HepG2 (cell line): ENCODE measurements around the gene BABAM2. TPM values are rescaled to one million over a fixed set of nuclear protein-coding genes. Genes with fewer than 3 reads are reported as not detected.

Experiments
- ATAC-seq: fragments of 200-7000 bp; cut with Tn5 transposase; 3 replicates; pipeline ENCODE4 v1.9.1; 2020; ENCODE audit warnings: mild to moderate bottlenecking, moderate library complexity
- BruUV-seq: library from RNA; stranded (reverse); fragments of 400-500 nt; replicated peaks from 2 replicates; lab custom pipeline; 2021; lab: Mats Ljungman, UMichigan
- CTCF ChIA-PET: fragments of 300-600 bp; formaldehyde crosslinking; extraction: SDS; loops from one replicate; lab custom pipeline; 2021; ENCODE audit warnings: low total read pairs, inconsistent platforms, low intra/inter-chr PET ratio; lab: Yijun Ruan, JAX
- POLR2A ChIA-PET: fragments of 350-600 bp; sonication (Branson Sonifier 250); formaldehyde crosslinking; loops from one replicate; lab custom pipeline; 2020; ENCODE audit warnings: antibody characterized with exemption, inconsistent platforms; lab: Yijun Ruan, JAX
- DNase-seq: peaks from one replicate; pipeline ENCODE4 v3.0.0-alpha.2; 2015; ENCODE audit warnings: low spot score
- FAIRE-seq: peaks from 3 replicates; lab custom pipeline; 2011; peaks lifted over from hg19 to GRCh38; lab: Jason Lieb, UNC
- H2AFZ ChIP-seq: one replicate; pipeline ENCODE4 v1.6.1; 2011; ENCODE audit warnings: low read length, inconsistent platforms
- H3K27ac ChIP-seq: fragments of 300-600 bp; 3 replicates; pipeline ENCODE4 v1.8.0; 2011; ENCODE audit warnings: mixed run types, mild to moderate bottlenecking, mixed read lengths, low read length, inconsistent platforms; ENCODE audit not compliant: insufficient read depth; ENCODE audit errors: extremely low read length
- H3K27me3 ChIP-seq, 2 experiments: fragments of 200-600 bp in 1 of 2; 2 replicates in 1 of 2; 3 replicates in 1 of 2; pipeline versions ENCODE4 v1.6.0 to v1.8.0; 2011; ENCODE audit warnings: low read length in 2 of 2, mild to moderate bottlenecking in 2 of 2, moderate library complexity in 2 of 2, inconsistent platforms in 1 of 2; ENCODE audit not compliant: insufficient read depth in 2 of 2, control insufficient read depth in 1 of 2
- H3K36me3 ChIP-seq, 2 experiments: fragments of 200-600 bp in 1 of 2; replicated peaks in 1 of 2; 2 replicates in 1 of 2; 3 replicates in 1 of 2; pipeline versions ENCODE4 v1.5.1 to v1.8.0; 2011; ENCODE audit warnings: low read length in 2 of 2, inconsistent platforms in 1 of 2; ENCODE audit not compliant: insufficient read depth in 2 of 2, control insufficient read depth in 1 of 2
- H3K4me1 ChIP-seq: 2 replicates; pipeline ENCODE4 v1.5.1; 2012; ENCODE audit warnings: low read length, inconsistent platforms; ENCODE audit not compliant: insufficient read depth
- H3K4me2 ChIP-seq: 2 replicates; pipeline ENCODE4 v1.6.0; 2011; ENCODE audit warnings: low read depth, low read length, inconsistent platforms
- H3K4me3 ChIP-seq, 3 experiments: fragments of 200-600 bp in 1 of 3; sonication (generic), shearing (Covaris generic) in 1 of 3; replicated peaks in 1 of 3; 2 replicates each; pipeline ENCODE4 v1.5.1; 2011 to 2016; ENCODE audit warnings: low read length in 3 of 3, inconsistent platforms in 2 of 3, low read depth in 2 of 3, mild to moderate bottlenecking in 2 of 3, control low read depth in 1 of 3, mixed read lengths in 1 of 3; ENCODE audit not compliant: insufficient read depth in 1 of 3
- H3K79me2 ChIP-seq: one replicate; pipeline ENCODE4 v1.6.1; 2011; ENCODE audit warnings: low read length, inconsistent platforms; ENCODE audit not compliant: insufficient read depth
- H3K9ac ChIP-seq: 2 replicates; pipeline ENCODE4 v1.6.0; 2011; ENCODE audit warnings: mild to moderate bottlenecking, low read depth, low read length, inconsistent platforms; ENCODE audit not compliant: insufficient read depth
- H3K9me3 ChIP-seq: 2 replicates; pipeline ENCODE4 v1.5.1; 2012; ENCODE audit warnings: mild to moderate bottlenecking, low read length
- H4K20me1 ChIP-seq: 2 replicates; pipeline ENCODE4 v1.6.0; 2011; ENCODE audit warnings: inconsistent platforms, mild to moderate bottlenecking, low read length, moderate library complexity; ENCODE audit not compliant: insufficient read depth
- BHLHE40 ChIP-seq: IDR thresholded peaks from 2 replicates; pipeline ENCODE4 v1.6.1; 2011; ENCODE audit warnings: low read length, improper control_type of control experiment
- CERS6 ChIP-seq: sonication (generic); formaldehyde crosslinking; IDR thresholded peaks from 2 replicates; pipeline ENCODE4 v1.5.0; 2020; ENCODE audit warnings: missing genetic modification reagents
- E2F1 ChIP-seq: sonication (generic); formaldehyde crosslinking; IDR thresholded peaks from 2 replicates; pipeline ENCODE4 v1.5.0; 2020; ENCODE audit warnings: missing genetic modification reagents
- FOSL2 ChIP-seq: sonication (generic); formaldehyde crosslinking; IDR thresholded peaks from 2 replicates; pipeline ENCODE4 v1.4.0; 2020; ENCODE audit warnings: missing genetic modification reagents
- KAT7 ChIP-seq: IDR thresholded peaks from 2 replicates; pipeline ENCODE4 v1.6.1; 2018; ENCODE audit warnings: borderline replicate concordance, missing compliant biosample characterization
- MAFK ChIP-seq, 2 experiments: IDR thresholded peaks in 1 of 2; conservative IDR thresholded peaks in 1 of 2; 2 replicates each; pipeline ENCODE4 v1.6.1; 2011; ENCODE audit warnings: improper control_type of control experiment in 2 of 2, low read length in 2 of 2
- NFKB2 ChIP-seq: sonication (generic); formaldehyde crosslinking; IDR thresholded peaks from 2 replicates; pipeline ENCODE4 v1.4.0; 2020; ENCODE audit warnings: missing genetic modification reagents, borderline replicate concordance
- TGIF2 ChIP-seq: IDR thresholded peaks from 2 replicates; pipeline ENCODE4 v1.6.1; 2016; ENCODE audit warnings: control low read depth, missing compliant biosample characterization
- ZKSCAN8 ChIP-seq: IDR thresholded peaks from 2 replicates; pipeline ENCODE4 v1.6.1; 2016; ENCODE audit warnings: borderline replicate concordance, missing genetic modification reagents, missing compliant biosample characterization
- ZNF414 ChIP-seq: sonication (generic); formaldehyde crosslinking; IDR thresholded peaks from 2 replicates; pipeline ENCODE4 v1.5.0; 2020; ENCODE audit warnings: missing genetic modification reagents
- ZNF547 ChIP-seq: sonication (generic); formaldehyde crosslinking; IDR thresholded peaks from 2 replicates; pipeline ENCODE4 v1.5.1; 2020; ENCODE audit warnings: mild to moderate bottlenecking, missing genetic modification reagents
- WGBS: methylation state at CpG from one replicate; pipeline ENCODE4 v1.1.6; 2017; ENCODE audit warnings: low lambda C conversion rate; 5-methylcytosine and 5-hydroxymethylcytosine counted together
- in situ Hi-C: cut with HindIII; loops from 2 replicates; pipeline ENCODE4 v1.10.0; 2017; ENCODE audit warnings: low pct_unique_long_range_greater_than_20kb; ENCODE audit not compliant: extremely low pct_ligation_motif_present
- intact Hi-C: fragments of 100-400 bp; cut with micrococcal nuclease; formaldehyde crosslinking; loops from one replicate; pipeline ENCODE4 v1.10.0; 2022; ENCODE audit not compliant: unreplicated experiment
- polyA plus RNA-seq, 8 experiments: library from polyadenylated mRNA; depleted of rRNA in 3 of 8; stranded (reverse) in 7 of 8; unstranded in 1 of 8; fragments of >200 nt; fragmentation: Illumina TruSeq in 4 of 8; extraction: Trizol in 4 of 8; gene quantifications; 2 replicates each; pipeline versions ENCODE4 v1.2.1 to v1.2.3, GENCODE V29; 2011 to 2016; ENCODE audit warnings: low read depth in 4 of 8, missing spikeins in 1 of 8, mixed read lengths in 1 of 8; ENCODE audit not compliant: insufficient read depth in 1 of 8
- total RNA-seq, 5 experiments: library from RNA; depleted of rRNA; stranded (reverse); fragments of >200 nt; fragmentation: Illumina TruSeq; extraction: Trizol; gene quantifications; 2 replicates each; pipeline ENCODE4 v1.2.3, GENCODE V29; 2016; ENCODE audit warnings: low read depth in 1 of 5

Gene BABAM2
- total and polyA plus RNA-seq, 2 of the 13 experiments (the other 11 are each of a cell fraction or from before 2014, with no cell fraction given): 24.9 to 28.0 TPM

- BruUV-seq: no TSS peak
- Histone ChIP-seq H4K20me1 (no peaks in the 10 kb centered on the region), H3K36me3 (no peaks in the 10 kb centered on the region), H3K9me3 (no peaks in the 10 kb centered on the region), H3K27me3 (no peaks in the 10 kb centered on the region), H3K79me2 (no peaks in the 10 kb centered on the region), H3K4me2 (no peak overlapping the region), H2AFZ (no peak overlapping the region), H3K27ac (no peak overlapping the region), H3K4me3 (no peak overlapping the region), H3K9ac (no peak overlapping the region), H3K4me1 (no peaks in the 10 kb centered on the region)
- ATAC-seq (no peak), FAIRE-seq (no peak), DNase-seq (no peak)
- TF ChIP-seq ZKSCAN8: no peak
- TF ChIP-seq ZNF547 (CRISPR knock-in tag): no peak
- TF ChIP-seq TGIF2 (CRISPR knock-in tag): no peak
- TF ChIP-seq FOSL2 (CRISPR knock-in tag): no peak
- TF ChIP-seq BHLHE40: no peak
- TF ChIP-seq ZNF414 (CRISPR knock-in tag): no peak
- TF ChIP-seq KAT7 (CRISPR knock-in tag): no peak
- TF ChIP-seq MAFK (conservative IDR thresholded peaks at IDR 0.05 in 1 of 2, IDR thresholded peaks at IDR 0.05 in 1 of 2; ENCODE audit: low read length in 2 of 2): no peak
- no peak for TF ChIP-seq CERS6 (CRISPR knock-in tag)
- TF ChIP-seq NFKB2 (CRISPR knock-in tag): no peak
- no peak for TF ChIP-seq E2F1
- POLR2A ChIA-PET: no interaction called here
- intact Hi-C loops (no loop called here), in situ Hi-C loops (no loop called here)
- CTCF ChIA-PET: no interaction called here
- 97% methylated on average over 2 of the region's 2 CpGs for WGBS
Measured at GRCh38 chr2:28093768-28094167, 203.2 kb downstream of the BABAM2 start.
